Stomach (tissue), 9 donors: ENCODE data around the gene NRXN2. TPM values are rescaled to one million over a fixed set of nuclear protein-coding genes. Genes with fewer than 3 reads are reported as not detected.
A peak's percentile ranks its signal among the peaks of the same experiment; 100 is the strongest.

Experiments used
- DNase-seq, 2 donors: peaks; one replicate each; pipeline versions ENCODE4 v3.0.0 to v3.0.0-alpha.2; 2013 to 2019
- H3K27ac ChIP-seq, 5 donors: fragments of 200-600 bp in 4 of 5; sonication (generic) in 4 of 5; one replicate each; pipeline ENCODE4 v1.5.1; 2013 to 2019; ENCODE audit warnings: mild to moderate bottlenecking in 1 of 5, moderate library complexity in 1 of 5
- H3K27me3 ChIP-seq, 3 donors: fragments of 200-600 bp; sonication (generic); one replicate each; pipeline ENCODE4 v1.5.1; 2017 to 2019; ENCODE audit warnings: mixed run types in 1 of 3
- H3K36me3 ChIP-seq, 4 donors: fragments of 200-600 bp; sonication (generic); 1 replicate in 3 of 4; 2 replicates in 1 of 4; pipeline ENCODE4 v1.5.1; 2016 to 2019
- H3K4me1 ChIP-seq, 4 donors: fragments of 200-600 bp; sonication (generic); one replicate each; pipeline ENCODE4 v1.5.1; 2016 to 2019
- H3K4me3 ChIP-seq, 4 donors: fragments of 200-600 bp; sonication (generic) in 3 of 4; one replicate each; pipeline ENCODE4 v1.5.1; 2016 to 2019; ENCODE audit warnings: mild to moderate bottlenecking in 1 of 4
- H3K9me3 ChIP-seq, 4 donors: fragments of 200-600 bp; sonication (generic); one replicate each; pipeline ENCODE4 v1.5.1; 2016 to 2019
- EP300 ChIP-seq: sonication (generic); formaldehyde crosslinking; IDR thresholded peaks from one replicate; pipeline ENCODE4 v1.6.1; 2017; ENCODE audit warnings: antibody characterized with exemption
- POLR2A ChIP-seq, 4 donors: fragments of 450-650 bp; IDR thresholded peaks; one replicate each; pipeline ENCODE4 v1.6.1; 2016; ENCODE audit warnings: antibody characterized with exemption in 4 of 4, control low read depth in 2 of 4, mild to moderate bottlenecking in 1 of 4, moderate library complexity in 1 of 4
- POLR2AphosphoS5 ChIP-seq, 3 donors: sonication (generic); formaldehyde crosslinking; IDR thresholded peaks; one replicate each; pipeline ENCODE4 v1.6.1; 2016; ENCODE audit warnings: antibody characterized with exemption in 3 of 3
- WGBS, 5 donors: extraction: QIAGEN DNeasy Blood & Tissue Kit in 3 of 5; methylation state at CpG; one replicate each; pipeline versions ENCODE4 v1.1.5 to v1.1.7; 2013 to 2018; 5-methylcytosine and 5-hydroxymethylcytosine counted together
- intact Hi-C: fragments of 100-400 bp; cut with DNase I; formaldehyde crosslinking; loops from one replicate; pipeline ENCODE4 v1.15.1; 2023; ENCODE audit warnings: low total_unique reads
- polyA plus RNA-seq, 3 donors: library from polyadenylated mRNA; stranded (reverse); fragments of 200-250 nt; gene quantifications; one replicate each; pipeline ENCODE4 v1.2.3, GENCODE V29; 2013
- total RNA-seq, 5 donors: library from RNA; depleted of rRNA; stranded (reverse); fragments of >200 nt; gene quantifications; one replicate each; pipeline versions ENCODE4 v1.1.0 to v1.2.3, GENCODE V29; 2014 to 2016
- TF ChIP-seq, protein P1 (sequence below), 7 experiments: fragments of 450-650 bp in 4 of 7; fragments of 200-600 bp in 3 of 7; sonication (generic) in 3 of 7; IDR thresholded peaks; one replicate each; pipeline ENCODE4 v1.5.1; 2016 to 2019; ENCODE audit warnings: antibody characterized with exemption in 7 of 7, control low read depth in 2 of 7, mild to moderate bottlenecking in 1 of 7
- donor health status: healthy with polysubstance abuse.
- donor health status: Bipolar disorder and iron deficiency.
- donor health status: healthy.

Gene NRXN2
- total and polyA plus RNA-seq, 8 donors, result 0.14 to 16.9 (median 1.2) TPM; not detected in 4

DNA sequence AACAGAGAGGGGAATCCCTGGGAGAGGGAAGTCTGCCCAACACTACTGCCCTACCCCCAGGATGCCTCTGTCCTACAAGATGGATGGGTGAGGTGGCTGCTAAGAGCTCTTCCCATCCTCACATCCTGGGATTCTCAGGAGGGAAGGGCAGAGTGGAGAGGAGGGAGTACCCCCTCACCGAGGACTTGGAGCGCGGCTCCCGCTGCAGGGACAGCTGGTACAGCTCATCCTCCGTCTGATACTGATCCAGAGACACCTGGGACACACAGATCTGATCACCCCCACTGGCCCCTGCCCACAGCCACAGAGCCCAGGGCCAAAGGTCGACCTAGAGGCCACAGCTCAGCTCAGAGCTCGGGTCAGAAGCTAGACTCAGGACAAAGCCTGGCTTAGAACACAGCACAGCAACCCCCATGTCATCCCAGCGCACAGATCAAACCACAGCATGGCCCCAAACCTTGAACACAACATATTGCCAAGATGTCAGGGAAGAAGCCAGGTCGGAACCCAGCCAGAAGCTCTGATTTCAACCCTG, 12.8 kb upstream of the NRXN2 start:
- TF ChIP-seq POLR2AphosphoS5 (IDR thresholded peaks at IDR 0.05) (no peak), EP300 (no peak), POLR2A (IDR thresholded peaks at IDR 0.05) (no peak)
- TF ChIP-seq, protein P1, sequence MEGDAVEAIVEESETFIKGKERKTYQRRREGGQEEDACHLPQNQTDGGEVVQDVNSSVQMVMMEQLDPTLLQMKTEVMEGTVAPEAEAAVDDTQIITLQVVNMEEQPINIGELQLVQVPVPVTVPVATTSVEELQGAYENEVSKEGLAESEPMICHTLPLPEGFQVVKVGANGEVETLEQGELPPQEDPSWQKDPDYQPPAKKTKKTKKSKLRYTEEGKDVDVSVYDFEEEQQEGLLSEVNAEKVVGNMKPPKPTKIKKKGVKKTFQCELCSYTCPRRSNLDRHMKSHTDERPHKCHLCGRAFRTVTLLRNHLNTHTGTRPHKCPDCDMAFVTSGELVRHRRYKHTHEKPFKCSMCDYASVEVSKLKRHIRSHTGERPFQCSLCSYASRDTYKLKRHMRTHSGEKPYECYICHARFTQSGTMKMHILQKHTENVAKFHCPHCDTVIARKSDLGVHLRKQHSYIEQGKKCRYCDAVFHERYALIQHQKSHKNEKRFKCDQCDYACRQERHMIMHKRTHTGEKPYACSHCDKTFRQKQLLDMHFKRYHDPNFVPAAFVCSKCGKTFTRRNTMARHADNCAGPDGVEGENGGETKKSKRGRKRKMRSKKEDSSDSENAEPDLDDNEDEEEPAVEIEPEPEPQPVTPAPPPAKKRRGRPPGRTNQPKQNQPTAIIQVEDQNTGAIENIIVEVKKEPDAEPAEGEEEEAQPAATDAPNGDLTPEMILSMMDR (IDR thresholded peaks at IDR 0.05), result no peak
- no peak overlapping the region for H3K27ac ChIP-seq
- peaks cover 0 to 3% (median 0%) of the 10 kb centered on the region in 4 donors for H3K4me1 ChIP-seq
- intact Hi-C loops, result no loop called here
- DNase-seq, result no peak
- WGBS, 5 donors, result 72 to 87% (median 80%) methylated on average over 2 to 9 of the region's 9 CpGs
- peaks cover 0 to 69% (median 50%) of the 10 kb centered on the region in 4 donors for H3K36me3 ChIP-seq
- H3K4me3 ChIP-seq, result no peak overlapping the region
- no peaks in the 10 kb centered on the region for H3K9me3 ChIP-seq
- H3K27me3 ChIP-seq, result peaks cover 0 to 3% (median 0%) of the 10 kb centered on the region in 3 donors

DNA sequence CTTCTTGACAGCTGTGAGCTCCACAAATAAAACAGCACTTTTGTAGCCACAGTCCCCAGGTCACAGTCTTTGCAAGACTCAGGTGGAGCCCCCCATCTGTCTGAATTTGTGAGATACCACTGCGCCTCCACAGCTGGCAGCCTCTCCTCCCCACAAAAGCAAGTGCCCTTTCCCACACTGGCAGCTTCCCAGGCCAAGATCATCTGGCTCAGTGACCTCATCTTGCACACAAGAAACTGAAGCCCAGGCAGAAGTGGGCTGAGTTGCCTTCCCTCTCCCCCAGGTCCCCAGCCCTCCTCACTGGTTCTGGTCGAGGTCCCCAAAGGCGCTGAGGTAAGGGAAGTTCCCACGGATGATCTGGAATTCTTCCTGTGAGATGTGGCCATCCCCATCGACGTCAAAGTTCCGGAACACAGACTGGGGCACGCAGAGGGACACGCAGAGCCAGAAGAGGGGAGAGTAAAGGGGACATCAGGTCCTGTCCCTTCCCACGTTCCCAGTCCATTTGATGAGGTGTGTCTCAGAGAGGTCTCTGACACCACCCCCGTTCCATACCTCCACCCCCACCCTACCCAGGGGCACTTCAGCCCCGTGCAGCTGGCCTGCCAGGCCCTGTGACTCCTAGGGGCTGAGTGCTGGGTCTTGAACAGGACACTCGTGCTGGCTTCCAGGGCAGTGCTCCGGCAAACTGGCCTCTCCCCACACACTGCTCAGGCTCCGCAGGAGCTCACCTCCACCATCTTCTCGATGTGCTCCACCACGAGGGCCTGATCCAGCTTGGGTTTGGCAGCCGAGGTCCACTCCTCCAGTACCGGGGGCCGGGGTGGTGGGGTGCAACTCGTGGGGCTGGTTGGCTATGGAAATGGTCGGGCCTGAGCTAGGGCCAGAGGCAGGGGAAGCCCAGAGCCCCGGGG, 12.1 kb upstream of the NRXN2 start:
- no peak for TF ChIP-seq POLR2A (IDR thresholded peaks at IDR 0.05)
- TF ChIP-seq EP300, result no peak
- no peak for TF ChIP-seq POLR2AphosphoS5 (IDR thresholded peaks at IDR 0.05)
- TF ChIP-seq, protein P1 (IDR thresholded peaks at IDR 0.05), result no peak
- Histone ChIP-seq H3K9me3 (no peaks in the 10 kb centered on the region), H3K4me3 (no peak overlapping the region), H3K27ac (no peak overlapping the region), H3K27me3 (peaks cover 0 to 5% (median 3%) of the 10 kb centered on the region in 3 donors), H3K36me3 (peaks cover 0 to 76% (median 54%) of the 10 kb centered on the region in 4 donors), H3K4me1 (peaks cover 0 to 2% (median under 1%) of the 10 kb centered on the region in 4 donors)
- no peak for DNase-seq
- intact Hi-C loops, result no loop called here
- WGBS, 5 donors, result 71 to 76% (median 74%) methylated on average over 9 to 23 of the region's 23 CpGs

DNA sequence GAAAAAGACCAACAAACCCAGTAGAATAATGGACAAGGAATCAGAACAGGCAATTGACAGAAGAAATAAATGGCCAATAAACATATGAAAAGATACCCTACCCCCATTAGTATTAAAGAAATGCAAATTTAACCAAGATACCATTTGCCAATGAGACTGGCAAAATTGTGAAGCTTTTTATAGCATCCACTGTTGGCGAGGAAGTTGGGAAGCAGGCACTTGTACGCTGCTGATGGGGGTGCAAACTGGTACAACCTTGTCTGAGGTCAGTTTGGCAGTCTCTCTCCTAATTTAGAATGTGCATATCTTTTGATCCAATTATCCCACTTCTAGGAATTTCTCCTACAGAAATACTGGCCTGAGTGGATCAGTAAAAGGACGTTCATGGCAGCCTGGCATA, 8.6 kb upstream of the NRXN2 start:
- no peak for DNase-seq
- TF ChIP-seq, protein P1 (IDR thresholded peaks at IDR 0.05), result no peak
- TF ChIP-seq POLR2A (IDR thresholded peaks at IDR 0.05) (no peak), EP300 (no peak), POLR2AphosphoS5 (IDR thresholded peaks at IDR 0.05) (no peak)
- Histone ChIP-seq H3K4me1 (peaks cover 0 to 7% (median 3%) of the 10 kb centered on the region in 4 donors), H3K4me3 (no peak overlapping the region), H3K9me3 (no peaks in the 10 kb centered on the region), H3K27me3 (peaks cover 0 to 9% (median 6%) of the 10 kb centered on the region in 3 donors), H3K36me3 (peaks cover 0 to 80% (median 37%) of the 10 kb centered on the region in 4 donors), H3K27ac (no peak overlapping the region)
- intact Hi-C loops, result no loop called here
- WGBS, 5 donors, result 83 to 90% (median 86%) methylated on average over 3 of the region's 3 CpGs

DNA sequence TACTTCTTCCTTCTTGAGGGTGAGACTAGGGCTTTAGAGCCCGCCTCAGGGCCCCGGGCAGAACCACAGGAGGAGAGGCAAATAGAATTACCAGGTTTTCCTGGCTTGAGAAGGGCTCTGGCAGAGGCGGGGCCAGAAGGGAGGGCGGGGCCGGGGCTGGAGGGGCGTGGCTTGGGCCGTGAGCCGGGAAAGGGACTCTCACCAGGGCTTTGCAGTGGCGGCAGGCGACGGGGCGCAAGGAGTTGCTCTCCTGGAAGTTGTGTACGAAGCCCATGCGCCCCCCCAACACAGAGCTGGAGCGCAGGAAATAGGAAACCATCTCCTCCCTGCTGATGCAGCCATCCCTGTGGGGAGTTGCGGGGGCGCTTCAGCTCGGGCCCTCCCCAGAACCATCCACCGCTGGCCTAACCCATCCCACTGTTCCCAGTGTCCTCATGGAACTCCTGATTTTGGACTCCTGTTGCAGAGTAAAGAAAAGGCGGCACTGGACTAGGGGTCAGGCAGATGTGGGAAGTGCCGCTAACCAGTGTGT, 6.9 kb upstream of the NRXN2 start:
- Histone ChIP-seq H3K27me3 (peaks cover 0 to 9% (median 6%) of the 10 kb centered on the region in 3 donors), H3K36me3 (peaks cover 0 to 64% (median 20%) of the 10 kb centered on the region in 4 donors), H3K4me3 (no peak overlapping the region), H3K9me3 (no peaks in the 10 kb centered on the region), H3K4me1 (peaks cover 0 to 7% (median 3%) of the 10 kb centered on the region in 4 donors), H3K27ac (no peak overlapping the region)
- intact Hi-C loops, result no loop called here
- TF ChIP-seq POLR2AphosphoS5 (IDR thresholded peaks at IDR 0.05), result no peak
- TF ChIP-seq, protein P1 (IDR thresholded peaks at IDR 0.05), result no peak
- no peak for TF ChIP-seq EP300
- TF ChIP-seq POLR2A (IDR thresholded peaks at IDR 0.05), result no peak
- 29 to 48% (median 38%) methylated on average over 12 to 21 of the region's 21 CpGs for WGBS, 5 donors
- DNase-seq, result peak; percentile 55 to 64
